Measurements from ENCODE around the gene WDR73.

WDR73 gene

GRCh38 chr15:84653910-84654688 lies at the start of gene WDR73:
Gene WDR73, minus strand, starts transcription at chr15:84654283. Its CDS starts 9 bp downstream, at chr15:84654274.
- TF ChIP-seq CTCF (IDR thresholded peaks at IDR 0.05; ENCODE audit: low read depth, low read length), result no peak
- H3K4me3 ChIP-seq (ENCODE audit: low read depth, low read length), result peak within 1 kb of the TSS; percentile 94

GRCh38 chr15:84703808-84704207 lies 49.7 kb upstream of the WDR73 start:
- no peak for TF ChIP-seq CTCF (IDR thresholded peaks at IDR 0.05; ENCODE audit: low read depth, low read length)
- H3K4me3 ChIP-seq (ENCODE audit: low read depth, low read length), result no peak overlapping the region

- TF ChIP-seq CTCF (IDR thresholded peaks at IDR 0.05; ENCODE audit: low read depth, low read length), result no peak
- no peak overlapping the region for H3K4me3 ChIP-seq (ENCODE audit: low read depth, low read length)
Measured at GRCh38 chr15:84702961-84703482, 48.9 kb upstream of the WDR73 start.

DNA sequence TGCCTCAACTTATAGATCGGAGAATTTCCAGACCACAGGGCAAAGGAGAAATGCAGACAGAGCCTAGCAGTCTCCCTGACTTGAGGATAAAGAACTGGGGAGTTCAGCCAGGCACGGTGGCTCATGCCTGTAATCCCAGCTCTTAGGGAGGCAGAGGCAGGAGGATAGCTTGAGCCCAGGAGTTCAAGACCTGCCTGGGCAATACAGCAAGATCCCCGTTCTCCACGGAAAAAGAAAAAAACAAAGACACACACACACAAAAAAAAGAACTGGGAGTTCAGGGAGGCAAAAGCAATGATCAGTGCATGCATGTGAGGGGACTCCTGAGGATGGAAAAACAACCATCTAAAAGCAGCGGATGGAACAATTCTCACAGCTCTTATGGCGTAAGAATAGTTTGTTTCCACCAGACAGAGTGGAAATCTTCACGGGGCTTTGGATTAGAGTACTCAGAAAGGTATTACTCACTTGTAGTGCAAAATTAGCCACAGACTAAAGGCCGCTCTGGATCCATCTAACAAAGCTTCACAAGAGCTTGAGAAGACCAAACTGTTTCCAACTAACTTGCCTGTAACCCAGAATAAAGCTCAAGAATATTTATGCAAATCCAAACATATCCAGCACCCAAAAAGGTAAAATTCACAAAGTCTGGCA lies 45.6 kb upstream of the WDR73 start:
- no peak overlapping the region for H3K4me3 ChIP-seq (ENCODE audit: low read depth, low read length)
- TF ChIP-seq CTCF (IDR thresholded peaks at IDR 0.05; ENCODE audit: low read depth, low read length), result no peak

DNA sequence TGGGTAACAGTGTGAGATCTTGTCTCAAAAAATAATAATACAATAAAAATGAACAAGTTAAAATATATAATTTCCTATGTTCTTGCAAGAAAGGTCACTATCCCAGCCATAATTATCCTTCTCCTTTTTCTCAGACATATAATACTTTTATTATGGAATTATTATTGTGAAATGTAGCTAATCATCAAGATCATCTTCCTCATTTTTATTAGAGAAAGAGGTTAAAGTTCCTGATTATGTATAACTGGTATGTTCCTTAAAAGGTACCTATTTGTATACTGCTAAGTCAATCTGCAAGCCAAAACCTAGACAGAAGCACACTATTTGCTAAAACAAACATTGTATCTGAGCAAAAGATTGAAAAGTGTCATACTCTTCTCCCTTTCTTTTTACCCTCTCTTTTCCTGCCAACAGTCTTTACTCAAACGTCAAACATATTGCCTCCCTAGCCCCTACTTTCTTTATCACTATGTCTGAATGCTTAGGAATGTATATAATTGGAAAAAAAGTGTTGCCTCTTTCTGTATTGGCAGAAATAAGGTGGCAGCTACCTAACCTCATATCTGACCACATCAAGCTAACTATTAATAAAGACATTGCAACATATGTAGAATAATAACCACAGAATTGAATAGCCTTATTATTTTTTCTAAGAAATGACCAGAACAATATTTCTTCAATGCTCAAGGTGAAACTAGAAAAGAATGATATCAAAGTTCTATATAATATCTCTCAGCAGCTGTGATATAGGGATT lies 43.3 kb upstream of the WDR73 start:
- no peak overlapping the region for H3K4me3 ChIP-seq (ENCODE audit: low read depth, low read length)
- no peak for TF ChIP-seq CTCF (IDR thresholded peaks at IDR 0.05; ENCODE audit: low read depth, low read length)

DNA sequence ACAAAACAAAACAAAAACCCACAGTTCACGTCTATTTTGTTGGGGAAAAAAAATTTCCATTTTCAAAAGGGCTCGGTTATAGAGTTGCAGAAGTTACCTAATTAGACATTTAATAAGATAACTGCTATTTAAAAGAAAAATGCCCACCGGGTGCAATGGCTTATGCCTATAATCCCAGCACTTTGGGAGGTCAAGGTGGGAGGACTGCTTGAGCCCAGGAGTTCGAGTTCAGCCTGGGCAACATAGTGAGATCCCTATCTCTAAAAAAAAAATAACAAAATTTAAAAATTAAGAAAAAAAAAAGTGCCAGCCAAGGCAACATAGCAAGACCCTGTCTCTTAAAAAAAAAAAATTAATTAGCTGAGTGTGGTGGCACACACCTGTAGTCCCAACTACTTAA lies 42.7 kb upstream of the WDR73 start:
- no peak overlapping the region for H3K4me3 ChIP-seq (ENCODE audit: low read depth, low read length)
- no peak for TF ChIP-seq CTCF (IDR thresholded peaks at IDR 0.05; ENCODE audit: low read depth, low read length)

All from WI38 (cell line).